CD4-positive, alpha-beta T cell treated with Interleukin-12 subunit alpha and Interleukin-12 subunit beta, for 1 hour (primary cell): ENCODE data around the gene DCC.

Experiments used
- DNase-seq: peaks from one replicate; pipeline ENCODE4 v3.0.0-alpha.2; 2020

DCC gene

GRCh38 chr18:52610451-52611115 lies 270.6 kb downstream of the DCC start:
- DNase-seq: no peak

GRCh38 chr18:52612406-52612805 lies 272.4 kb downstream of the DCC start:
- DNase-seq: no peak

DNA sequence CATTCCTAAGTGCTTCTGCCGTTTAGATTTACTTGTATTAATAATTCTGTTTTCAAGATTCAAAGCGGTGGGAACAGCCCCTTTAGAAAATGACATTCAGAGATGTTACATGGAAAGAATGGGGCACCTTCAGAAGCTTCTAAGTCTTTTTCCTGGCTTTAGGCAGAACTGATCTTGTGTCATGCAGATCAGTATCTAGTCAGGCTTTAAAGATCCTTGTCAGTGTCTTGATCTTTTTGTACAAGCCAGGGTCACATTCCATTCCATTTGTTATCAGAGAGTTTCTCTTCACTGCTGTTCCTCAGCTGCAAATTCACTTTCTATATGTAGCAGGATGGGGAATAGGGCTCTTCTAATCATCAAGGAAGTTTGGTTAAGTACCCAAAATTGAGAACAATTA lies 275.3 kb downstream of the DCC start:
- no peak for DNase-seq

- no peak for DNase-seq
Observed at GRCh38 chr18:52615943-52616342, 275.9 kb downstream of the DCC start.

DNA sequence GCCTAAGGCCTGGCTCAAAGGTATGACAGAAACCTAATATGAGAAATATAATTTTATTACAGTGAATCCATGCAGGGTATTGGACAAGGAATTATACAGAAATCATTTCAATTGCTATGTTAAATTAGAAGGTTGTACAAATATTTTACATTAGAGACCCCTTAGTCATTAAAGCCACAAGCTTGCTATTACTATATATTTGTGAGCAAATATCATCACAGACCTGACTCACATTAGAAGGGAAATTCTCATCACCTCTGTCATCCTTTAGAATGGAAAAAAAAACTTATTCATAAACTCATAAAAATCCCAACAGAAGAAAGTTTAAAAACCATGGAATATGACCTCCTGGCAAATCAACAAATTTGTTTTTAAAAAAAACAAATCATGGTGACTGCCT lies 277.9 kb downstream of the DCC start:
- DNase-seq: no peak

GRCh38 chr18:52620926-52621439 lies 281.0 kb downstream of the DCC start:
- DNase-seq: no peak

GRCh38 chr18:52624702-52625101 lies 284.7 kb downstream of the DCC start:
- no peak for DNase-seq

DNA sequence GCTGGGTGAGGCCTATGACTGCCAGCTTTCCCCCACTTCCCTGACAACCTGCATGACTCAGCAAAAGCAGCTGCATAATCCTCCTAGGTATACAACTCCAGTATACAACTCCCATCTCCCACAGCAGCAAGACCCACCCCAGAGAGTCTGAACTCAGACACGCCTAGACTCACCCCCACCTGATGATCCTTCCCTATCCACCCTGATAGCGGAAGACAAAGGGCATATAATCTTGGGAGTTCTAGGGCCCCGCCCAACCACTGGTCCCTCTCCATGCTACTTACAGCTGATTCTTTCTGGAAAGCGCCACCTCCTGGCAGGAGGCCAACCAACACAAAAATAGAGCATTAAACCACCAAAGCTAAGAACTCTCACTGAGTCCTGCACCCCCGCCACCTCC lies 296.5 kb downstream of the DCC start:
- DNase-seq: no peak

DNA sequence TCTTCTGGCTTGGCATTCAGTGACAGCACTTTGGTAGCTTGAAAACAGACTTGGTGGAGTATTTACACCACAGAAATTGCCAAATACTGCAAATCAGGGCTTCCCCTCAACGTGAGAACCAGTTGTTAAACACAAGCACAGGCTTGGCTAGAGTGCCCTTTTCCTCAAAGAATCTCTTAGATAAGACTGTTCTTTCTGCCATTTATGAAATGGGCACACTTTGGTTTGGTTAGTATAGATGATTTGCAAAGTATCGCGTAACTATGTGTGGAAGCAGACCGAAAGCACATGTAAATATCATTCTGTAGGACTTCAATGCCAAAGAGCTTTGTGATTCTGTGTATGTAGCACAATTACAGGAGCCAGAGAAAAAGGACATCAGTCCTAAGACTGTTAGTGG lies 308.2 kb downstream of the DCC start:
- DNase-seq: no peak

DNA sequence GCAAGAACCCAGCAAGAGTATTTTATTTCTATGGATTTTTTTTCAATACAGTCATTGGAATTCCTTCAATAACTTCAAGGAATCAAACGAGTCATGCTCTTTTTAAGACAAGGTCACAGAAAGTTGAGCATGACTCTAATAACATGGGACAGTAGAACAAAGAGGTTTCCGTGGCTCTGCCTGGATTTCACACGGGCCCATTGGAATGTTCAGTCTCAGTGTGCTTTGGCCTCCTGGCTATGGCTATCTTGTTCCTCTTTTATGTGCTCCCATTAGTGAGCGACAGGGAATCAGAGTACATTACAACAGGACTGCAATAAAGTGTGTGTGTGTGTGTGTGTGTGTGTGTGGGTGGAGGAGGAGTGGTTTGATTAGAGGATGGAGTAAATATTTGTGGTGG lies 312.4 kb downstream of the DCC start:
- no peak for DNase-seq

DNA sequence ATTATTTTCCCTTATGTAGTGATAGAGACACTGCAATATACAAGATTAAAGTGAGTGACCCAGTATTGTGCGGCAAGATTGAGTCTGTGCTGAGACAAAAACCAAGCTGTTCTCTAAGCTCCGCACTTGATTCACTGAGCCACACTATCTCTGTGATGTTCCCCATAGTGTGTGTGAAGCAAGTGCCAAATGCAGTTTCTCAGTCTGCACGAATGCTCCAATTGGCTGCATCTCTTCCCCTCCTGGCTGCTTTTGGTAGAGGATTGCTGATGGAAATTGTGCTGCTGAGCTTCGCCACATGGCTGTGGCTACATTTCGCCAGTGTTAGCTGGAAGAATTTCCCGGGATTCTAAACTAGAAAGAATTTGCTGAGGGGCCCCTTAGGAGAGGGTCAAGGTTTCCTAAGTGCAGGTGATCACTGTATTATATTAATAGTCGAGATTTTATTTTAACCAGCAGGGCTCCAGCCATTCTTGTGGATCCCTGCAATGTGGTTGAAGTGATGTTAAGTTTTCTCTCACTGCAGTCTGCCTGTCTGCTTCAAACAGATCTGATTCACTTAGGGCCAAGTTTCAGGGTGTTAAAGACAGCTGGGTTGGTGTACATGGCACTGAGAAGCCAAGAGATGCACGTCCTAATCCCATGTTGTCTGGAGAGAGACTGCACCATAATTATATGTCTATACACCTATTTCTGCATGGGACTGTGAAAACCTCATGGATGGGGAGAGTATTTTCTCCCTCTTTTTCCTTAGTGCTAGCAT lies 317.2 kb downstream of the DCC start:
- no peak for DNase-seq

- DNase-seq: no peak
Observed at GRCh38 chr18:52667463-52668065, 327.6 kb downstream of the DCC start.

GRCh38 chr18:52670896-52671295 lies 330.9 kb downstream of the DCC start:
- no peak for DNase-seq

DNA sequence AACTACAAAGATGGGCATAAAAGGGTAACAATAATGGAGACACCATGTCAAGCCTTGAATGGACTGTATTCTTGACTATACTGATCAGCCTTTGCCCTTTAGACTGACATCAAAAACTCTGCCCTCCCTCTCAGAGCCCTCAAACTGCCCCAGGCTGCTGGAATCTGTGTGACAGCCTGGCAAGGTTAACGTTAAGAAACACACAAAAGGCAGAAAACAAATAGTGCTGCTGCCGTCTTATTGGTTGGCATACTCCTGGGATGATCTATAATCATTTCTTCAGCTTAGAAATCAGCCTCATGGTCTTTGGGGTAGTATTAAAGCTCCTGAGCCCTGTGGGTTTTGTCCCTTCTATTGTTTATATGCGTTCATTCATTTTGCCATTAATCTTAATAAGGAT lies 338.0 kb downstream of the DCC start:
- DNase-seq: no peak

- no peak for DNase-seq
Observed at GRCh38 chr18:52678551-52678950, 338.6 kb downstream of the DCC start.

- no peak for DNase-seq
Observed at GRCh38 chr18:52679354-52679753, 339.4 kb downstream of the DCC start.

DNA sequence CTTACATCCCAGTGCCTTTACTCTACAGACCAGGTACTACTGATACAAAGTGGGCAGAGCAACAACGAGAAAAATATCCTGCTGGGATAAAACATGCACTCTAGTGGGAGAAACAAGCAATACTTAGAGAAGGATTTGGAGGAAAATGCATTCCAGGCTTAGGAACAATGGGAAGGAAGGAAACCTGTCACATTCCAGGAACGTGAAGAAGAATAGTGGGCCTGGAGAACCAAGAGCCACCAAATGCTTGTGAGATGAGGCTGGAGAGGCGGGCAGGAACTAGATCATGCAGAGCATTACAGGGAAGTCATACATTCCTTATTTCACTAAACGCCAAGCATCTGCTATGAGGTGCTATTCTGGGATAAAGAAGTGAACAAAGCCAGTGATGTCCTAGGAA lies 342.3 kb downstream of the DCC start:
- no peak for DNase-seq

- no peak for DNase-seq
Observed at GRCh38 chr18:52685316-52685715, 345.3 kb downstream of the DCC start.

DNA sequence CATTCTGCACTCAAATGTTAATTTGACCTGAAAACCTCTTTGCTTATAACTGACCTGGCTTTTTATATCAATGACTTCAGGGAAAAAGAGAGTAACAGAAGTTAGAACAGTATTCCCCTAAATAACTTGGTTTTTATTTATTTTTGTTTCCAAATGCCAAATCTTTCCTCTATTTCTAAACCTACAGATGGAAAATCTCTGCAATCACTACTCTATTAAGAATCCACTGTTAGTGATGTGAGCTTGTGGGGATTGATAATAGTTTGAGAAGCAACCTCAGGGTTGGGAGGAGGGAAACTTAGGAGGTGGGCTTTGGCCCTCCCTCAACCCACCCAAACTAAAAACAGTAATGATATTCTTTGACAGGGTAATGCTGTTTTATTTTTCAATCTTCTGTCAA lies 351.8 kb downstream of the DCC start:
- no peak for DNase-seq

GRCh38 chr18:52694804-52695203 lies 354.8 kb downstream of the DCC start:
- no peak for DNase-seq

GRCh38 chr18:52700116-52700515 lies 360.1 kb downstream of the DCC start:
- DNase-seq: no peak

GRCh38 chr18:52700816-52701215 lies 360.8 kb downstream of the DCC start:
- no peak for DNase-seq

- no peak for DNase-seq
Observed at GRCh38 chr18:52701219-52701935, 361.4 kb downstream of the DCC start.

GRCh38 chr18:52715421-52715820 lies 375.4 kb downstream of the DCC start:
- no peak for DNase-seq
